ENCODE data around the gene ADAMTS9.

- TF ChIP-seq POLR2A (IDR thresholded peaks at IDR 0.05): no peak
- TF ChIP-seq CTCF (IDR thresholded peaks at IDR 0.05 in 4 of 5, conservative IDR thresholded peaks at IDR 0.05 in 1 of 5): no peak
These were observed 93.7 kb downstream of the ADAMTS9 start for GRCh38 chr3:64594134-64594533.
